Measurements from ENCODE around the gene BMP7. TPM values are rescaled to one million over a fixed set of nuclear protein-coding genes. Genes with fewer than 3 reads are reported as not detected.

The BMP7 gene
- total RNA-seq, 2 experiments from 2014 or later = not detected

GRCh38 chr20:57225197-57225733 lies 41.2 kb downstream of the BMP7 start:
- Mint-ChIP-seq H3K4me3 (no peak overlapping the region), H3K27me3 (ENCODE audit: low read depth) (peaks cover 9% of the 10 kb centered on the region), H3K27ac (no peak overlapping the region), H3K9me3 (no peaks in the 10 kb centered on the region), H3K4me1 (ENCODE audit: low read depth) (no peaks in the 10 kb centered on the region), H3K36me3 (ENCODE audit: low read depth) (no peaks in the 10 kb centered on the region)
- DNase-seq = no peak
- intact Hi-C loops (cut with micrococcal nuclease) = no loop called here
- CTCF ChIA-PET = interaction anchor here (0.7 kb wide), 1 partner anchor 121 kb away, joined by 3 read pairs; no protein-coding TSS in a partner anchor

GRCh38 chr20:57224641-57225138 lies 41.8 kb downstream of the BMP7 start:
- Mint-ChIP-seq H3K9me3 (no peaks in the 10 kb centered on the region), H3K27ac (no peak overlapping the region), H3K36me3 (ENCODE audit: low read depth) (no peaks in the 10 kb centered on the region), H3K4me1 (ENCODE audit: low read depth) (no peaks in the 10 kb centered on the region), H3K27me3 (ENCODE audit: low read depth) (peaks cover 6% of the 10 kb centered on the region), H3K4me3 (no peak overlapping the region)
- intact Hi-C loops (cut with micrococcal nuclease) = no loop called here
- CTCF ChIA-PET = no interaction called here
- DNase-seq = no peak

GRCh38 chr20:57223648-57224489 lies 42.6 kb downstream of the BMP7 start:
- no peaks in the 10 kb centered on the region for H3K4me1 Mint-ChIP-seq (ENCODE audit: low read depth)
- no peak for DNase-seq
- CTCF ChIA-PET = no interaction called here
- intact Hi-C loops (cut with micrococcal nuclease) = no loop called here
- no peaks in the 10 kb centered on the region for H3K36me3 Mint-ChIP-seq (ENCODE audit: low read depth)
- H3K4me3 Mint-ChIP-seq = no peak overlapping the region
- peaks cover 6% of the 10 kb centered on the region for H3K27me3 Mint-ChIP-seq (ENCODE audit: low read depth)
- H3K9me3 Mint-ChIP-seq = no peaks in the 10 kb centered on the region
- no peak overlapping the region for H3K27ac Mint-ChIP-seq

- Mint-ChIP-seq H3K36me3 (ENCODE audit: low read depth) (no peaks in the 10 kb centered on the region), H3K4me3 (no peak overlapping the region), H3K27me3 (ENCODE audit: low read depth) (peaks cover 6% of the 10 kb centered on the region), H3K27ac (no peak overlapping the region), H3K4me1 (ENCODE audit: low read depth) (no peaks in the 10 kb centered on the region), H3K9me3 (no peaks in the 10 kb centered on the region)
- CTCF ChIA-PET = no interaction called here
- intact Hi-C loops (cut with micrococcal nuclease) = no loop called here
- DNase-seq = no peak
Measured at GRCh38 chr20:57222631-57222950, 43.9 kb downstream of the BMP7 start.

GRCh38 chr20:57221916-57222630 lies 44.4 kb downstream of the BMP7 start:
- Mint-ChIP-seq H3K4me3 (no peak overlapping the region), H3K36me3 (ENCODE audit: low read depth) (no peaks in the 10 kb centered on the region), H3K9me3 (no peaks in the 10 kb centered on the region), H3K27ac (no peak overlapping the region), H3K4me1 (ENCODE audit: low read depth) (no peaks in the 10 kb centered on the region), H3K27me3 (ENCODE audit: low read depth) (peaks cover 6% of the 10 kb centered on the region)
- no peak for DNase-seq
- intact Hi-C loops (cut with micrococcal nuclease) = no loop called here
- CTCF ChIA-PET = interaction anchor here (0.6 to 0.9 kb wide), 2 partner anchors 9 to 322 kb away, joined by 3 read pairs; no protein-coding TSS in a partner anchor

GRCh38 chr20:57220337-57221145 lies 45.9 kb downstream of the BMP7 start:
- Mint-ChIP-seq H3K4me1 (ENCODE audit: low read depth) (no peaks in the 10 kb centered on the region), H3K36me3 (ENCODE audit: low read depth) (no peaks in the 10 kb centered on the region), H3K9me3 (no peaks in the 10 kb centered on the region), H3K4me3 (no peak overlapping the region), H3K27me3 (ENCODE audit: low read depth) (peaks cover 6% of the 10 kb centered on the region), H3K27ac (no peak overlapping the region)
- DNase-seq = no peak
- CTCF ChIA-PET = interaction anchor here (0.7 kb wide), 1 partner anchor 127 kb away, joined by 3 read pairs; no protein-coding TSS in a partner anchor
- intact Hi-C loops (cut with micrococcal nuclease) = no loop called here

- H3K9me3 Mint-ChIP-seq = no peaks in the 10 kb centered on the region
- CTCF ChIA-PET = interaction anchor here (1.4 kb wide), 1 partner anchor 103 kb away, joined by 4 read pairs; no protein-coding TSS in a partner anchor
- H3K27me3 Mint-ChIP-seq (ENCODE audit: low read depth) = peaks cover 4% of the 10 kb centered on the region
- intact Hi-C loops (cut with micrococcal nuclease) = no loop called here
- H3K27ac Mint-ChIP-seq = no peak overlapping the region
- DNase-seq = no peak
- H3K4me3 Mint-ChIP-seq = no peak overlapping the region
- H3K4me1 Mint-ChIP-seq (ENCODE audit: low read depth) = no peaks in the 10 kb centered on the region
- H3K36me3 Mint-ChIP-seq (ENCODE audit: low read depth) = no peaks in the 10 kb centered on the region
Measured at GRCh38 chr20:57219071-57219677, 47.3 kb downstream of the BMP7 start.

- CTCF ChIA-PET = interaction anchor here (1.4 kb wide), 1 partner anchor 104 kb away, joined by 4 read pairs; no protein-coding TSS in a partner anchor
- Mint-ChIP-seq H3K4me3 (no peak overlapping the region), H3K36me3 (ENCODE audit: low read depth) (no peaks in the 10 kb centered on the region), H3K4me1 (ENCODE audit: low read depth) (no peaks in the 10 kb centered on the region), H3K27ac (no peak overlapping the region), H3K27me3 (ENCODE audit: low read depth) (peaks cover 3% of the 10 kb centered on the region), H3K9me3 (no peaks in the 10 kb centered on the region)
- DNase-seq = no peak
- intact Hi-C loops (cut with micrococcal nuclease) = no loop called here
Measured at GRCh38 chr20:57218489-57218888, 48.0 kb downstream of the BMP7 start.

- CTCF ChIA-PET = interaction anchor here (1.4 kb wide), 1 partner anchor 104 kb away, joined by 4 read pairs; no protein-coding TSS in a partner anchor
Measured at GRCh38 chr20:57217802-57218201, 48.6 kb downstream of the BMP7 start.

GRCh38 chr20:57216669-57217068 lies 49.8 kb downstream of the BMP7 start:
- intact Hi-C loops (cut with micrococcal nuclease) = no loop called here
- no peak overlapping the region for H3K27ac Mint-ChIP-seq

More at GRCh38 chr20:57217802-57218201, 48.6 kb downstream of the BMP7 start:
- H3K36me3 Mint-ChIP-seq (ENCODE audit: low read depth) = no peaks in the 10 kb centered on the region
- H3K27me3 Mint-ChIP-seq (ENCODE audit: low read depth) = peaks cover 3% of the 10 kb centered on the region
- H3K27ac Mint-ChIP-seq = no peak overlapping the region
- no peak overlapping the region for H3K4me3 Mint-ChIP-seq
- H3K4me1 Mint-ChIP-seq (ENCODE audit: low read depth) = no peaks in the 10 kb centered on the region
- intact Hi-C loops (cut with micrococcal nuclease) = no loop called here
- H3K9me3 Mint-ChIP-seq = no peaks in the 10 kb centered on the region
- DNase-seq = no peak

GRCh38 chr20:57215826-57216471 lies 50.5 kb downstream of the BMP7 start:
- intact Hi-C loops (cut with micrococcal nuclease) = no loop called here

More at GRCh38 chr20:57216669-57217068, 49.8 kb downstream of the BMP7 start:
- Mint-ChIP-seq H3K4me1 (ENCODE audit: low read depth) (no peaks in the 10 kb centered on the region), H3K36me3 (ENCODE audit: low read depth) (no peaks in the 10 kb centered on the region), H3K4me3 (no peak overlapping the region), H3K27me3 (ENCODE audit: low read depth) (peaks cover 7% of the 10 kb centered on the region), H3K9me3 (no peaks in the 10 kb centered on the region)
- DNase-seq = no peak
- CTCF ChIA-PET = no interaction called here

More at GRCh38 chr20:57215826-57216471, 50.5 kb downstream of the BMP7 start:
- Mint-ChIP-seq H3K36me3 (ENCODE audit: low read depth) (no peaks in the 10 kb centered on the region), H3K27ac (no peak overlapping the region), H3K4me1 (ENCODE audit: low read depth) (no peaks in the 10 kb centered on the region), H3K27me3 (ENCODE audit: low read depth) (peaks cover 7% of the 10 kb centered on the region), H3K4me3 (no peak overlapping the region), H3K9me3 (no peaks in the 10 kb centered on the region)
- no peak for DNase-seq
- CTCF ChIA-PET = no interaction called here

Measured in activated naive CD4-positive, alpha-beta T cell treated with anti-CD3 and anti-CD28 coated beads for 36 hours (primary cell).